Mucosa of descending colon (tissue), 3 donors: ENCODE data around the gene DHX35. TPM values are rescaled to one million over a fixed set of nuclear protein-coding genes. Genes with fewer than 3 reads are reported as not detected.

Experiments
- ATAC-seq: fragments of 200-7000 bp; cut with Tn5 transposase; one replicate; pipeline ENCODE4 v1.9.1; 2020; ENCODE audit warnings: mild to moderate bottlenecking, moderate library complexity
- DNase-seq, 3 donors: peaks; one replicate each; pipeline ENCODE4 v3.0.0-alpha.2; 2020
- H3K36me3 ChIP-seq: fragments of 200-600 bp; one replicate; pipeline ENCODE4 v1.8.0; 2021; ENCODE audit warnings: low read depth, mild to moderate bottlenecking
- H3K4me1 ChIP-seq: fragments of 200-600 bp; one replicate; pipeline ENCODE4 v1.8.0; 2021; ENCODE audit warnings: low read depth, mild to moderate bottlenecking
- H3K4me3 ChIP-seq: fragments of 200-600 bp; one replicate; pipeline ENCODE4 v1.8.0; 2021; ENCODE audit warnings: mild to moderate bottlenecking
- H3K9me3 ChIP-seq: fragments of 200-600 bp; one replicate; pipeline ENCODE4 v1.8.0; 2021; ENCODE audit warnings: mild to moderate bottlenecking
- intact Hi-C, 2 donors: fragments of 100-400 bp; cut with DNase I in 1 of 2; cut with micrococcal nuclease in 1 of 2; formaldehyde crosslinking; loops; one replicate each; pipeline versions ENCODE4 v1.11.0 to v1.11.1; 2022; cut with DNase I, micrococcal nuclease
- total RNA-seq, 3 donors: library from RNA; stranded (reverse); fragmentation: NEBNext Ultra II Directional in 2 of 3; extraction: Animal tissue kit (Norgen Biotek cat#: 25700) in 2 of 3; gene quantifications; one replicate each; pipeline versions ENCODE4 v1.2.1 to v1.2.4, GENCODE V29; 2021 to 2023
- TF ChIP-seq, protein P1 (sequence below): fragments of 200-600 bp; IDR thresholded peaks from one replicate; pipeline ENCODE4 v1.8.0; 2022; ENCODE audit warnings: antibody characterized with exemption, mild to moderate bottlenecking
- donor health status: DM: no; HTN: no; CAD: no; lungs with moderate emphysema.
- donor health status: DM: no; HTN: no; CAD: no.
- donor health status: DM: no; HTN: yes; CAD: no.

The DHX35 gene
- total RNA-seq, 3 donors from 2014 or later = 14.8 to 16.4 (median 16.3) TPM

DNA sequence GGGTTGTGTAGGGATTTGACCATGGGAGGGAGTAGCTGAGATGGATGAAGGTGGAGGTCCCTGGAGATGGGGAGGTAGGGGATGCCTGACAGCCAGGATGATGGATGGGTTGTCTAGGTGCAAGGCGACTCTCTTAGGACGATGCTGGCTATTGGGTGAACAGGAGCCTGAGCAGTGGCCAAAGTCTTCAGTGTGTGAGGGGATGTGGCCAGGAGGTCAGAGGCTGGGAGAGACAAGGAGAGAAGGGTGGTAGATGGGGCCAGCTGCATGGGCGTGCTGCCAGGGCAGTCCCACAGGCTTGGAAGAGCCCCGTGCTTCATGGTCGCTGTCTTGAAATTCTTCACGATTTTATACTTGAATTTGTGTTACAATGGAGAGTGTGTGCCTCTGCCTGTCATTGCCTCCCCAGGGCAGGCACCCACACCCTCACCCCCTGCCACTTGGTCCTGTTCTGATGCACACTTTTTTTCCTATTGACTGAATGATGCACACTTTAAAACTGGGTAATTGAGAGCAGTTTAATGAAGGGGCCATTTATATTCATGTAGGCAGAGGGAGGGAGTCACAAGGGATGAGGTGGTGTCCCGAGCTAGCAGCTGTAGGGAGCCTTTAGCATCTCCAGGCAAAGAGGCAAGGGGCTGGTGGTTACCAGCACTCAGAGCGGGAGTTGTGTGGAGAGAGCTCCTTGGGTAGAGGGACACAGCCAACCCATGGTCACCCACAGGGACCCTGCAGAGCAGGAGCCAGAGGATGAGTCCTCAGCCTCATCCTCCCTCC lies 120.7 kb downstream of the DHX35 start:
- no peaks in the 10 kb centered on the region for H3K4me1 ChIP-seq
- ATAC-seq = no peak
- intact Hi-C loops = no loop called here
- DNase-seq = no peak
- H3K9me3 ChIP-seq = no peaks in the 10 kb centered on the region
- H3K4me3 ChIP-seq = no peak overlapping the region
- no peaks in the 10 kb centered on the region for H3K36me3 ChIP-seq
- TF ChIP-seq, protein P1, sequence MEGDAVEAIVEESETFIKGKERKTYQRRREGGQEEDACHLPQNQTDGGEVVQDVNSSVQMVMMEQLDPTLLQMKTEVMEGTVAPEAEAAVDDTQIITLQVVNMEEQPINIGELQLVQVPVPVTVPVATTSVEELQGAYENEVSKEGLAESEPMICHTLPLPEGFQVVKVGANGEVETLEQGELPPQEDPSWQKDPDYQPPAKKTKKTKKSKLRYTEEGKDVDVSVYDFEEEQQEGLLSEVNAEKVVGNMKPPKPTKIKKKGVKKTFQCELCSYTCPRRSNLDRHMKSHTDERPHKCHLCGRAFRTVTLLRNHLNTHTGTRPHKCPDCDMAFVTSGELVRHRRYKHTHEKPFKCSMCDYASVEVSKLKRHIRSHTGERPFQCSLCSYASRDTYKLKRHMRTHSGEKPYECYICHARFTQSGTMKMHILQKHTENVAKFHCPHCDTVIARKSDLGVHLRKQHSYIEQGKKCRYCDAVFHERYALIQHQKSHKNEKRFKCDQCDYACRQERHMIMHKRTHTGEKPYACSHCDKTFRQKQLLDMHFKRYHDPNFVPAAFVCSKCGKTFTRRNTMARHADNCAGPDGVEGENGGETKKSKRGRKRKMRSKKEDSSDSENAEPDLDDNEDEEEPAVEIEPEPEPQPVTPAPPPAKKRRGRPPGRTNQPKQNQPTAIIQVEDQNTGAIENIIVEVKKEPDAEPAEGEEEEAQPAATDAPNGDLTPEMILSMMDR = no peak

DNA sequence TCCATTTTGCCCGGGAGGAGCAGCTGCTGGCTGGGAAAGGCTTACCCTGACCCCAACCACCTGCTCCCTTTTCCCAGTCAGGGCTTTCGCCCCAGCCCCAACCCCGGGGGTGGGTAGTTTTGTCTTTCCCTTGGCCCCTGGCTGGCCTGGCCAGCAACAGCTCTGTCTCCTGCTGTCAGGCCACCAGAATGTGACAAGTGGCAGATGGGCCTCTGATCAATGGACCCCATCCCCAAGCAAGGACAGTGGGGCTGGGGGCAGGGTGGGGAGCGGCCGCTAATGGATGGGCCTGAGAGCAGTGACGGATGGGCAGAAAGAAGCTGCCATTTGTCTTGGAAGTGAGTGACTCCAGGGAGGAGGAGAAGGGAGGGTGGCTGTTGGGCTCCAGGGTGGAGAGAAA lies 121.6 kb downstream of the DHX35 start:
- TF ChIP-seq, protein P1 = no peak
- intact Hi-C loops = no loop called here
- DNase-seq = no peak
- Histone ChIP-seq H3K4me3 (no peak overlapping the region), H3K4me1 (no peaks in the 10 kb centered on the region), H3K9me3 (no peaks in the 10 kb centered on the region), H3K36me3 (no peaks in the 10 kb centered on the region)
- ATAC-seq = no peak

DNA sequence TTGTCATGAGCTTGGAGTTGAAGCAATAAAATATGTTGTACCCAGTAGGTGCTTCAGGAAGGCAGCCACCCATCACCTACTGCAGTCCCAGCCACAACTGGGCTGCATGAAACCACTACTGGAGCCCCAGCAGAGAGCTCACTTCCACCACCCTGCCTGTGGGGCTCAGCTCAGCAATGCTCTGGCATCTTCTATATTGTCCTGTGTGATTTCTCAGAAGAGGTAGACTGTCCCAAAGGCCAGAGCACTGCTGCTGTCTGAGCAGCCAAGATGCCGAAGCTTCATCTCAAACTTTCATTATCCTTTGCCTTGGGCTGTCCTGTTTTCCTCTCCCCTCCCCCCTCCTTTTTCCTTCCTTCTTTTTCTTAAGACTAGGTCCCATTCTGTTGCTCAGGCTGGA lies 126.9 kb downstream of the DHX35 start:
- intact Hi-C loops = no loop called here

More for the DNA sequence above, 126.9 kb downstream of the DHX35 start:
- Histone ChIP-seq H3K4me3 (no peak overlapping the region), H3K9me3 (no peaks in the 10 kb centered on the region), H3K36me3 (no peaks in the 10 kb centered on the region), H3K4me1 (no peaks in the 10 kb centered on the region)
- ATAC-seq (no peak), DNase-seq (no peak)
- TF ChIP-seq, protein P1 = no peak

Other genes starting within 250 kb of the DHX35 start
- under 1 TPM in 1 of 3 donors, not detected in 2; 0.17 TPM for gene SLC32A1, start 237.9 kb upstream of the DHX35 start, total RNA-seq
- 1 to 10 TPM; 6.0 to 8.1 (median 7.9) TPM for gene ACTR5, start 213.9 kb upstream of the DHX35 start, total RNA-seq
- 1 to 10 TPM; 4.4 to 5.6 (median 4.4) TPM for gene PPP1R16B, start 156.6 kb upstream of the DHX35 start, total RNA-seq
- 10 to 100 TPM in 2 of 3 donors, 1 to 10 TPM in 1; 3.4 to 13.9 (median 13.1) TPM for gene FAM83D, start 35.9 kb upstream of the DHX35 start, total RNA-seq